IMR-90 (cell line): ENCODE measurements around the gene SLC16A7. TPM values are rescaled to one million over a fixed set of nuclear protein-coding genes. Genes with fewer than 3 reads are reported as not detected.

Experiments used
- ATAC-seq: fragments of 200-7000 bp; cut with Tn5 transposase; 2 replicates; pipeline ENCODE4 v1.9.1; 2020; ENCODE audit warnings: low read depth, mild to moderate bottlenecking, moderate library complexity
- BruUV-seq: library from RNA; stranded (reverse); fragments of 400-500 nt; replicated peaks from 2 replicates; lab custom pipeline; 2021; lab: Mats Ljungman, UMichigan
- CTCF ChIA-PET: fragments of 300-600 bp; formaldehyde crosslinking; extraction: SDS; loops from one replicate; lab custom pipeline; 2021; ENCODE audit warnings: antibody characterized with exemption; lab: Yijun Ruan, JAX
- POLR2A ChIA-PET: fragments of 300-600 bp; sonication (Branson Sonifier 250); formaldehyde crosslinking; loops from one replicate; lab custom pipeline; 2022; ENCODE audit warnings: antibody characterized with exemption; ENCODE audit not compliant: unreplicated experiment; lab: Charles Lee
- DNase-seq: peaks from one replicate; pipeline ENCODE4 v3.0.0; 2013
- H2AFZ ChIP-seq: replicated peaks from 2 replicates; pipeline ENCODE3; 2013; ENCODE audit warnings: low read length, mild to moderate bottlenecking; ENCODE audit not compliant: poor library complexity
- H2AK5ac ChIP-seq: 2 replicates; pipeline ENCODE4 v1.6.1; 2013; ENCODE audit warnings: low read depth, low read length, inconsistent platforms
- H2AK9ac ChIP-seq: replicated peaks from 2 replicates; pipeline ENCODE3; 2013; ENCODE audit warnings: mild to moderate bottlenecking, low read depth, low read length, moderate library complexity; ENCODE audit not compliant: poor library complexity
- H2BK120ac ChIP-seq: 2 replicates; pipeline ENCODE4 v1.6.1; 2013; ENCODE audit warnings: low read depth, low read length, inconsistent platforms
- H2BK15ac ChIP-seq: 3 replicates; pipeline ENCODE4 v1.6.1; 2013; ENCODE audit warnings: low read depth, low read length, inconsistent platforms
- H2BK20ac ChIP-seq: 2 replicates; pipeline ENCODE4 v1.6.1; 2013; ENCODE audit warnings: low read depth, mild to moderate bottlenecking, inconsistent platforms, low read length, moderate library complexity
- H2BK5ac ChIP-seq: 2 replicates; pipeline ENCODE4 v1.6.1; 2013; ENCODE audit warnings: mild to moderate bottlenecking, low read depth, low read length, inconsistent platforms; ENCODE audit not compliant: poor library complexity, severe bottlenecking
- H3K14ac ChIP-seq: replicated peaks from 2 replicates; pipeline ENCODE4 v1.6.1; 2013; ENCODE audit warnings: low read depth, low read length, inconsistent platforms
- H3K18ac ChIP-seq: 2 replicates; pipeline ENCODE4 v1.6.1; 2013; ENCODE audit warnings: low read depth, low read length, control low read depth
- H3K23ac ChIP-seq: 2 replicates; pipeline ENCODE4 v1.6.1; 2013; ENCODE audit warnings: low read depth, low read length, inconsistent platforms
- H3K27ac ChIP-seq: 2 replicates; pipeline ENCODE4 v1.5.1; 2013; ENCODE audit warnings: mild to moderate bottlenecking, control low read depth, low read length; ENCODE audit not compliant: insufficient read depth
- H3K27me3 ChIP-seq: 2 replicates; pipeline ENCODE4 v1.6.1; 2013; ENCODE audit warnings: low read length; ENCODE audit not compliant: control insufficient read depth, insufficient read depth
- H3K36me3 ChIP-seq: 2 replicates; pipeline ENCODE4 v1.6.1; 2013; ENCODE audit warnings: low read length, mixed read lengths; ENCODE audit not compliant: control insufficient read depth, insufficient read depth
- H3K4ac ChIP-seq: 2 replicates; pipeline ENCODE4 v1.6.1; 2013; ENCODE audit warnings: low read depth, low read length, inconsistent platforms
- H3K4me1 ChIP-seq: 2 replicates; pipeline ENCODE4 v1.6.1; 2013; ENCODE audit warnings: low read length, mixed read lengths; ENCODE audit not compliant: control insufficient read depth, insufficient read depth
- H3K4me2 ChIP-seq: 2 replicates; pipeline ENCODE4 v1.6.1; 2013; ENCODE audit warnings: low read depth, mild to moderate bottlenecking, control low read depth, low read length, moderate library complexity
- H3K4me3 ChIP-seq: 2 replicates; pipeline ENCODE4 v1.5.1; 2013; ENCODE audit warnings: low read depth, mild to moderate bottlenecking, control low read depth, low read length, moderate library complexity; ENCODE audit not compliant: insufficient read depth
- H3K56ac ChIP-seq: 2 replicates; pipeline ENCODE4 v1.6.1; 2013; ENCODE audit warnings: low read length, inconsistent platforms; ENCODE audit not compliant: insufficient read depth; ENCODE audit errors: extremely low read depth
- H3K79me1 ChIP-seq, 2 experiments: 2 replicates each; pipeline ENCODE4 v1.6.1; 2013; ENCODE audit warnings: low read length in 2 of 2, inconsistent platforms in 1 of 2, low read depth in 1 of 2
- H3K9ac ChIP-seq: 2 replicates; pipeline ENCODE4 v1.6.1; 2013; ENCODE audit warnings: low read depth, low read length, control low read depth
- H3K9me1 ChIP-seq: 2 replicates; pipeline ENCODE4 v1.6.1; 2013; ENCODE audit warnings: low read length, inconsistent platforms; ENCODE audit not compliant: insufficient read depth
- H3K9me3 ChIP-seq: 2 replicates; pipeline ENCODE4 v1.6.1; 2013; ENCODE audit warnings: low read length; ENCODE audit not compliant: control insufficient read depth, insufficient read depth
- H4K20me1 ChIP-seq: 2 replicates; pipeline ENCODE4 v1.6.1; 2013; ENCODE audit warnings: low read length, inconsistent platforms; ENCODE audit not compliant: insufficient read depth
- H4K5ac ChIP-seq: 2 replicates; pipeline ENCODE4 v1.6.1; 2013; ENCODE audit warnings: mild to moderate bottlenecking, low read depth, low read length, control low read depth
- H4K8ac ChIP-seq, 2 experiments: 2 replicates each; pipeline ENCODE4 v1.6.1; 2013; ENCODE audit warnings: low read depth in 2 of 2, low read length in 2 of 2, control low read depth in 1 of 2, inconsistent platforms in 1 of 2
- H4K91ac ChIP-seq: 2 replicates; pipeline ENCODE4 v1.6.1; 2013; ENCODE audit warnings: low read depth, low read length, inconsistent platforms; ENCODE audit not compliant: insufficient read depth
- CEBPB ChIP-seq: IDR thresholded peaks from 2 replicates; pipeline ENCODE4 v1.6.1; 2012; ENCODE audit warnings: low read depth, low read length, improper control_type of control experiment
- CHD1 ChIP-seq: IDR thresholded peaks from 2 replicates; pipeline ENCODE4 v1.6.1; 2012; ENCODE audit warnings: low read depth, low read length, improper control_type of control experiment
- NFE2L2 ChIP-seq: fragments of 150-350 bp; IDR thresholded peaks from 2 replicates; pipeline ENCODE4 v1.6.1; 2016; ENCODE audit warnings: low read depth, mild to moderate bottlenecking, low read length
- RAD21 ChIP-seq: IDR thresholded peaks from 2 replicates; pipeline ENCODE4 v1.6.1; 2012; ENCODE audit warnings: low read length, improper control_type of control experiment
- RCOR1 ChIP-seq: IDR thresholded peaks from 2 replicates; pipeline ENCODE4 v1.6.1; 2012; ENCODE audit warnings: mild to moderate bottlenecking, low read length, improper control_type of control experiment; ENCODE audit not compliant: insufficient replicate concordance
- RFX5 ChIP-seq: IDR thresholded peaks from 2 replicates; pipeline ENCODE4 v1.8.0; 2012; ENCODE audit warnings: low read depth, mild to moderate bottlenecking, low read length, moderate library complexity
- WGBS, 2 experiments: methylation state at CpG; one replicate each; pipeline versions ENCODE4 v1.1.5 to v1.1.7; 2013; ENCODE audit warnings: missing lambda C conversion rate in 2 of 2; ENCODE audit not compliant: insufficient read length in 1 of 2; ENCODE audit errors: extremely low coverage in 2 of 2; 5-methylcytosine and 5-hydroxymethylcytosine counted together
- dilution Hi-C: fragments of 300-500 bp; cut with HindIII; formaldehyde crosslinking; loops from one replicate; pipeline ENCODE4 v1.14.3; 2018; ENCODE audit warnings: low sequenced_read_pairs; ENCODE audit not compliant: unreplicated experiment
- in situ Hi-C: fragments of 300-500 bp; cut with MboI; formaldehyde crosslinking; loops from 3 replicates; pipeline ENCODE4 v1.14.3; 2019; ENCODE audit warnings: low sequenced_read_pairs, inconsistent platforms, mixed read lengths
- intact Hi-C: fragments of 100-400 bp; cut with micrococcal nuclease; formaldehyde crosslinking; loops from 2 replicates; pipeline ENCODE4 v1.10.0; 2022
- polyA plus RNA-seq, 3 experiments: library from polyadenylated mRNA; depleted of rRNA; stranded (reverse); fragments of >200 nt; gene quantifications; 2 replicates each; pipeline ENCODE4 v1.2.3, GENCODE V29; 2012; ENCODE audit warnings: low replicate concordance in 1 of 3
- total RNA-seq: library from RNA; depleted of rRNA; stranded (reverse); fragments of >200 nt; gene quantifications from 2 replicates; pipeline ENCODE4 v1.2.3, GENCODE V29; 2012

The SLC16A7 gene
- total and polyA plus RNA-seq, 2 of the 4 experiments (the other 2 are of a cell fraction) = 2.6 to 21.5 TPM

DNA sequence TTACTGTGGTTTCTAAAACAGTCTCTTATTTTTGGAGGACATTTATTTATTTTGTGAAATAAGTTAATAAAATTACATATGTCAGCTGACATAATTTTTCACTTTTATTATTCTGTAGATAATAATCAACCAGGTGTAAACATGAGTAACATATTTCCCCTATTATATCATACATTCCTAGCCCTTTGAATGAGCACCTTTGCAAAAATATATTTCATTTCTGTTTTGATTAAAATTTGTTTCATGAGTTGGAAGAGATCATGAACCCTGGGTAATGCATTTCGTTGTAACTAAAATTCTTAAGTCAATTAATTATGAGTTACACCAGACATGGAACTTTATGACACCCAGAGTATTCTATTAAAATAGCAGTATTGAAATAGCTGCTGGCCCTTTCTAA, 56.3 kb downstream of the SLC16A7 start:
- in situ Hi-C loops (no loop called here), intact Hi-C loops (no loop called here), dilution Hi-C loops (no loop called here)
- Histone ChIP-seq H3K79me1 (no peaks in the 10 kb centered on the region; a peak in 1 of 4 replicates), H3K4me2 (no peak overlapping the region), H3K9ac (no peak overlapping the region), H3K27me3 (no peaks in the 10 kb centered on the region), H3K4me1 (0 out of 2 replicates have a peak, but pooled peaks cover 1% of the 10 kb centered on the region), H2AK5ac (no peak overlapping the region), H3K18ac (no peak overlapping the region), H3K56ac (no peak overlapping the region), H3K4me3 (no peak overlapping the region), H3K36me3 (no peaks in the 10 kb centered on the region; the same call in 1 of the 2 replicates), H2AK9ac (no peak overlapping the region), H3K9me3 (no peaks in the 10 kb centered on the region), H2BK120ac (no peak overlapping the region), H4K20me1 (no peaks in the 10 kb centered on the region), H2BK5ac (no peak overlapping the region), H3K23ac (no peak overlapping the region), H3K14ac (no peak overlapping the region), H3K27ac (no peak overlapping the region), H2BK20ac (no peak overlapping the region), H3K4ac (no peak overlapping the region), H4K91ac (no peak overlapping the region), H4K8ac (no peak overlapping the region), H2BK15ac (no peak overlapping the region), H4K5ac (no peak overlapping the region), H3K9me1 (no peaks in the 10 kb centered on the region), H2AFZ (no peak overlapping the region)
- TF ChIP-seq NFE2L2 (no peak), RFX5 (no peak), CHD1 (no peak), RAD21 (no peak), RCOR1 (no peak), CEBPB (no peak)
- WGBS, 2 experiments = no CpG with 5 or more reads among the region's 1 CpG
- BruUV-seq = no TSS peak
- DNase-seq (no peak), ATAC-seq (no peak)
- ChIA-PET CTCF (no interaction called here), POLR2A (no interaction called here)
